ENCODE results near the gene HVCN1. TPM values are rescaled to one million over a fixed set of nuclear protein-coding genes. Genes with fewer than 3 reads are reported as not detected.

HVCN1 gene
- total and polyA plus RNA-seq, 2 of the 13 experiments (the other 11 are each of a cell fraction or from before 2014, with no cell fraction given): 0.49 to 1.3 TPM

DNA sequence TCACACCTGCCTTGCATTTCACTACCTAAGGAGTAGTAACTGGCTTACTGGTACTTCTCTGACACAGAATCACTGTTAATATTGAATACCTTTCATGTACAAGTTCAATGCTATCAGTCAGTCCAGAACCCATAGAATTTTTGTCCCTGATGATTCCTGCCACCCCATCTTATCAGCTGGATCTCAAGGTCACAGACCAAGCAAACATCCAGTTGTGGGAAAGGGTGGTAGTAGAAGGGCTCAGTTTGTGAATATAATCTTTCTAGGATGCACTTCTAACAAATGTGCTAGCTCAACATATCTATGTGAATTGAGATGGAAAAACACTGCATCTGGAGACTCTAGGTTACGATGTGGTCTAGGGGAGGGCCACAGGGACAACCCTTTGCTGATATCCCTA, 39.7 kb upstream of the HVCN1 start (continued):
- TF ChIP-seq ZNF383 (CRISPR knock-in tag; IDR thresholded peaks at IDR 0.05; ENCODE audit: borderline replicate concordance) (no peak), RBM22 (optimal IDR thresholded peaks at IDR 0.05; ENCODE audit: low read length) (peak; percentile 95), RARA (CRISPR knock-in tag; IDR thresholded peaks at IDR 0.05) (peak; percentile 47; the same call in 1 of the 2 replicates), POGK (CRISPR knock-in tag; conservative IDR thresholded peaks at IDR 0.05) (no peak), NKX3-1 (CRISPR knock-in tag; IDR thresholded peaks at IDR 0.05) (no peak), ZBED4 (CRISPR knock-in tag; IDR thresholded peaks at IDR 0.05; ENCODE audit: borderline replicate concordance) (no peak), MAFK (conservative IDR thresholded peaks at IDR 0.05 in 1 of 2, IDR thresholded peaks at IDR 0.05 in 1 of 2; ENCODE audit: low read length in 2 of 2) (peak; percentile 18 to 22; a peak in 1 of 4 replicates), ZNF883 (CRISPR knock-in tag; IDR thresholded peaks at IDR 0.05; ENCODE audit: not compliant biosample characterization) (no peak), DZIP1 (CRISPR knock-in tag; IDR thresholded peaks at IDR 0.05) (no peak), TP53 (CRISPR knock-in tag; conservative IDR thresholded peaks at IDR 0.05) (no peak), SMARCC2 (IDR thresholded peaks at IDR 0.05) (no peak), ZNF639 (CRISPR knock-in tag; conservative IDR thresholded peaks at IDR 0.05) (no peak), ZEB1 (IDR thresholded peaks at IDR 0.05; ENCODE audit: insufficient replicate concordance, low read depth) (no peak), FOXA3 (CRISPR knock-in tag; IDR thresholded peaks at IDR 0.05) (0 out of 2 replicates have a peak, but pooled peaks have one; percentile 13)
- TF ChIP-seq, protein P1, sequence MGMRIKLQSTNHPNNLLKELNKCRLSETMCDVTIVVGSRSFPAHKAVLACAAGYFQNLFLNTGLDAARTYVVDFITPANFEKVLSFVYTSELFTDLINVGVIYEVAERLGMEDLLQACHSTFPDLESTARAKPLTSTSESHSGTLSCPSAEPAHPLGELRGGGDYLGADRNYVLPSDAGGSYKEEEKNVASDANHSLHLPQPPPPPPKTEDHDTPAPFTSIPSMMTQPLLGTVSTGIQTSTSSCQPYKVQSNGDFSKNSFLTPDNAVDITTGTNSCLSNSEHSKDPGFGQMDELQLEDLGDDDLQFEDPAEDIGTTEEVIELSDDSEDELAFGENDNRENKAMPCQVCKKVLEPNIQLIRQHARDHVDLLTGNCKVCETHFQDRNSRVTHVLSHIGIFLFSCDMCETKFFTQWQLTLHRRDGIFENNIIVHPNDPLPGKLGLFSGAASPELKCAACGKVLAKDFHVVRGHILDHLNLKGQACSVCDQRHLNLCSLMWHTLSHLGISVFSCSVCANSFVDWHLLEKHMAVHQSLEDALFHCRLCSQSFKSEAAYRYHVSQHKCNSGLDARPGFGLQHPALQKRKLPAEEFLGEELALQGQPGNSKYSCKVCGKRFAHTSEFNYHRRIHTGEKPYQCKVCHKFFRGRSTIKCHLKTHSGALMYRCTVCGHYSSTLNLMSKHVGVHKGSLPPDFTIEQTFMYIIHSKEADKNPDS (CRISPR knock-in tag; IDR thresholded peaks at IDR 0.05): no peak
- TF ChIP-seq, protein P2, sequence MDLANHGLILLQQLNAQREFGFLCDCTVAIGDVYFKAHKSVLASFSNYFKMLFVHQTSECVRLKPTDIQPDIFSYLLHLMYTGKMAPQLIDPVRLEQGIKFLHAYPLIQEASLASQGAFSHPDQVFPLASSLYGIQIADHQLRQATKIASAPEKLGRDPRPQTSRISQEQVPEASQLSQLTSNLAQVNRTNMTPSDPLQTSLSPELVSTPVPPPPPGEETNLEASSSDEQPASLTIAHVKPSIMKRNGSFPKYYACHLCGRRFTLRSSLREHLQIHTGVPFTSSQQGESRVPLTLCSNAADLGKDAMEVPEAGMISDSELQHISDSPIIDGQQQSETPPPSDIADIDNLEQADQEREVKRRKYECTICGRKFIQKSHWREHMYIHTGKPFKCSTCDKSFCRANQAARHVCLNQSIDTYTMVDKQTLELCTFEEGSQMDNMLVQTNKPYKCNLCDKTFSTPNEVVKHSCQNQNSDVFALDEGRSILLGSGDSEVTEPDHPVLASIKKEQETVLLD (CRISPR knock-in tag; IDR thresholded peaks at IDR 0.05; ENCODE audit: low read depth): no peak
